Measurements from ENCODE around the gene METTL13.

METTL13 gene

GRCh38 chr1:171772312-171772711, 9.1 kb upstream of the METTL13 start:
- no peak overlapping the region for H3K4me3 ChIP-seq (ENCODE audit: low read length)
- H3K9ac ChIP-seq (ENCODE audit: low read depth, low read length), result no peak overlapping the region
- no peaks in the 10 kb centered on the region for H3K36me3 ChIP-seq (ENCODE audit: insufficient read depth, low read length)
- H3K4me1 ChIP-seq (ENCODE audit: control insufficient read depth, insufficient read depth, low read length), result no peaks in the 10 kb centered on the region
- H3K4me2 ChIP-seq (ENCODE audit: low read length), result no peak overlapping the region
- H3K9me3 ChIP-seq (replicated peaks; ENCODE audit: low read length), result no peaks in the 10 kb centered on the region
- peaks cover 18% of the 10 kb centered on the region for H3K27me3 ChIP-seq (ENCODE audit: control insufficient read depth, insufficient read depth, low read length)

GRCh38 chr1:171780583-171781175, 781 bp upstream of the METTL13 start:
- Histone ChIP-seq H3K4me1 (ENCODE audit: control insufficient read depth, insufficient read depth, low read length) (peaks cover 29% of the 10 kb centered on the region), H3K9ac (ENCODE audit: low read depth, low read length) (peak overlapping the region; percentile 80), H3K27me3 (ENCODE audit: control insufficient read depth, insufficient read depth, low read length) (peaks cover 2% of the 10 kb centered on the region), H3K9me3 (replicated peaks; ENCODE audit: low read length) (no peaks in the 10 kb centered on the region), H3K4me2 (ENCODE audit: low read length) (peak overlapping the region; percentile 96), H3K36me3 (ENCODE audit: insufficient read depth, low read length) (peaks cover 13% of the 10 kb centered on the region), H3K4me3 (ENCODE audit: low read length) (peak overlapping the region; percentile 74)

DNA sequence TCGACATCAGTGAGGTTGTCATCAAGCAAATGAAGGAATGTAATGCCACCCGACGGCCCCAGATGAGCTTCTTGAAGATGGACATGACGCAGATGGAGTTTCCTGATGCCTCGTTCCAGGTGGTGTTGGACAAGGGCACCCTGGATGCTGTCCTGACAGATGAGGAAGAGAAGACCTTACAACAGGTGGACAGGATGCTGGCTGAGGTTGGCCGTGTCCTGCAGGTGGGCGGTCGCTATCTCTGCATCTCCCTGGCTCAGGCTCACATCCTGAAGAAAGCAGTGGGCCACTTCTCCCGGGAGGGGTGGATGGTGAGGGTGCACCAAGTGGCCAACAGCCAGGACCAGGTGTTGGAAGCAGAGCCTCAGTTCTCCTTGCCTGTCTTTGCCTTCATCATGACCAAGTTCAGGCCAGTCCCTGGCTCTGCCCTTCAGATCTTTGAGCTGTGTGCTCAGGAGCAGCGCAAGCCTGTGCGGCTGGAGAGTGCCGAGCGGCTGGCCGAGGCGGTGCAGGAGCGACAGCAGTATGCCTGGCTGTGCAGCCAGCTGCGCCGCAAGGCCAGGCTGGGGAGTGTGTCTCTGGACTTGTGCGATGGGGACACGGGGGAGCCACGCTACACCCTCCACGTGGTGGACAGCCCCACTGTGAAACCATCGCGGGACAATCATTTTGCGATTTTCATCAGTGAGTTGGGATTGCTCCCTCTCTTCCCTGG, 2.5 kb downstream of the METTL13 start:
- no peak overlapping the region for H3K4me2 ChIP-seq (ENCODE audit: low read length)
- H3K4me1 ChIP-seq (ENCODE audit: control insufficient read depth, insufficient read depth, low read length), result peaks cover 43% of the 10 kb centered on the region
- H3K27me3 ChIP-seq (ENCODE audit: control insufficient read depth, insufficient read depth, low read length), result no peaks in the 10 kb centered on the region
- no peak overlapping the region for H3K4me3 ChIP-seq (ENCODE audit: low read length)
- H3K9me3 ChIP-seq (replicated peaks; ENCODE audit: low read length), result no peaks in the 10 kb centered on the region
- H3K9ac ChIP-seq (ENCODE audit: low read depth, low read length), result no peak overlapping the region
- H3K36me3 ChIP-seq (ENCODE audit: insufficient read depth, low read length), result peaks cover 45% of the 10 kb centered on the region

DNA sequence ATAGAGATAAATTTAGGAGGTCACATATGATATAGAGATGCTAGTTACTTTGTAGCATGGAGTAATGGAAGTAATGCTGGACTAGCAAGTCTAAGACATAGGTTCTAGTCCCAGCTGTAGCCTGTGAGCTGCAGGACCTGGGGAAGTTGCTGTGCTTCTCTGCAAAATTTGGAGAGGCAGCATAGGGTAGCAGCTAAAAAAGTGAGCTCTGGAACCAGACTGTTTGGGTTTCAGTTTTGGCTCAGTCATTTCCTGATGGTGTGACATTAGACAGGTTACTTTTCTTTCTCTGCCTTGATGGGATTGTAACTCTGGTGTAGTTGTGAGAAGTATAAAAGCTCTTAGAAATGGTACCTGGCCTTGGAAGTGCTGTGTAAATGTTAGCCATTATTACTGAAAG, 3.3 kb downstream of the METTL13 start:
- no peak overlapping the region for H3K9ac ChIP-seq (ENCODE audit: low read depth, low read length)
- H3K4me3 ChIP-seq (ENCODE audit: low read length), result no peak overlapping the region
- H3K4me2 ChIP-seq (ENCODE audit: low read length), result peak overlapping the region; percentile 66
- peaks cover 50% of the 10 kb centered on the region for H3K36me3 ChIP-seq (ENCODE audit: insufficient read depth, low read length)
- peaks cover 45% of the 10 kb centered on the region for H3K4me1 ChIP-seq (ENCODE audit: control insufficient read depth, insufficient read depth, low read length)
- H3K9me3 ChIP-seq (replicated peaks; ENCODE audit: low read length), result no peaks in the 10 kb centered on the region
- no peaks in the 10 kb centered on the region for H3K27me3 ChIP-seq (ENCODE audit: control insufficient read depth, insufficient read depth, low read length)

GRCh38 chr1:171785766-171786165, 4.3 kb downstream of the METTL13 start:
- Histone ChIP-seq H3K4me2 (ENCODE audit: low read length) (peak overlapping the region; percentile 66), H3K27me3 (ENCODE audit: control insufficient read depth, insufficient read depth, low read length) (no peaks in the 10 kb centered on the region), H3K9me3 (replicated peaks; ENCODE audit: low read length) (no peaks in the 10 kb centered on the region), H3K36me3 (ENCODE audit: insufficient read depth, low read length) (peaks cover 60% of the 10 kb centered on the region), H3K4me3 (ENCODE audit: low read length) (no peak overlapping the region), H3K9ac (ENCODE audit: low read depth, low read length) (no peak overlapping the region), H3K4me1 (ENCODE audit: control insufficient read depth, insufficient read depth, low read length) (peaks cover 40% of the 10 kb centered on the region)

DNA sequence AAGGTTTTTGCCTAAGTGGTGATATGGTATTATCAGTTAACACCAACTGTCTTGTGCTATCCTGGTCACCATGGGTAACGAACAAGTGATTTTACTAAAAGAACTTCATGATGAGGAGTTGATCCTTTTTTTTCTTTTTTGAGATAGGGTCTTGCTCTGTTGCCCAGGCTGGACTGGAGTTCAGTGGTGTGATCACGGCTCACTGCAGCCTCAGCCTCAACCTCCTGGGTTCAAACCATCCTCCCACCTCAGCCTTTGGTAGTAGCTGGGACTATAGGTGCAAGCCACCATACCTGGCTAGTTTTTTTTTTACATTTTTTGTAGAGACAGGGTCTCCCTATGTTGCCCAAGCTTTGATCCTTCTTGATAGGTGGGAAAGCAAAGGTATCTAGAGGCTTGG, 5.1 kb downstream of the METTL13 start:
- Histone ChIP-seq H3K4me3 (ENCODE audit: low read length) (no peak overlapping the region), H3K9ac (ENCODE audit: low read depth, low read length) (no peak overlapping the region), H3K27me3 (ENCODE audit: control insufficient read depth, insufficient read depth, low read length) (no peaks in the 10 kb centered on the region), H3K9me3 (replicated peaks; ENCODE audit: low read length) (no peaks in the 10 kb centered on the region), H3K36me3 (ENCODE audit: insufficient read depth, low read length) (peaks cover 66% of the 10 kb centered on the region), H3K4me1 (ENCODE audit: control insufficient read depth, insufficient read depth, low read length) (peaks cover 38% of the 10 kb centered on the region), H3K4me2 (ENCODE audit: low read length) (no peak overlapping the region)

- Histone ChIP-seq H3K4me3 (ENCODE audit: low read length) (no peak overlapping the region), H3K4me1 (ENCODE audit: control insufficient read depth, insufficient read depth, low read length) (peaks cover 35% of the 10 kb centered on the region), H3K9ac (ENCODE audit: low read depth, low read length) (no peak overlapping the region), H3K36me3 (ENCODE audit: insufficient read depth, low read length) (peaks cover 70% of the 10 kb centered on the region), H3K4me2 (ENCODE audit: low read length) (no peak overlapping the region), H3K9me3 (replicated peaks; ENCODE audit: low read length) (no peaks in the 10 kb centered on the region), H3K27me3 (ENCODE audit: control insufficient read depth, insufficient read depth, low read length) (no peaks in the 10 kb centered on the region)
These were observed 6.4 kb downstream of the METTL13 start for GRCh38 chr1:171787686-171788480.

DNA sequence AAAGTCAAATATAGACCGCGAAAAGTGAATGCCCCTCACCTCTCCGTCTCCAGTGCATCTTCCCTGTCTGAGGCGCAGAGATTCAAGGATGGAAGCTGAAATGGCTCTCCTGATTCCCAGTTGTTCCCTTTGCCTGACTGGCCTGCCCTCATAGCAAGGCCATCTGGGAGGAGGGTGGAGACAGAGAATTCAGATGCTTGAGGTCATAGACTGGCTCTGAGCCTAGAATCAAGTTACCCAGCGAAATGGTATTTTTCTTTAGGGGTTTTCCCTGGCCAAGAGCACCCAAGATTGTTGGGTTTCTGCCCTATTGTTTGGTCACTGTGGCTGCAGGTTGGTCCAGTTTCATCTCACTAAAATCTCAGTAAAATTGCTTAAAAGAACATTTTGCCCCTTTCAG, 7.2 kb downstream of the METTL13 start:
- peaks cover 36% of the 10 kb centered on the region for H3K4me1 ChIP-seq (ENCODE audit: control insufficient read depth, insufficient read depth, low read length)
- H3K9ac ChIP-seq (ENCODE audit: low read depth, low read length), result peak overlapping the region; percentile 29
- H3K4me2 ChIP-seq (ENCODE audit: low read length), result peak overlapping the region; percentile 21
- no peak overlapping the region for H3K4me3 ChIP-seq (ENCODE audit: low read length)
- H3K9me3 ChIP-seq (replicated peaks; ENCODE audit: low read length), result no peaks in the 10 kb centered on the region
- H3K36me3 ChIP-seq (ENCODE audit: insufficient read depth, low read length), result peaks cover 68% of the 10 kb centered on the region
- no peaks in the 10 kb centered on the region for H3K27me3 ChIP-seq (ENCODE audit: control insufficient read depth, insufficient read depth, low read length)

DNA sequence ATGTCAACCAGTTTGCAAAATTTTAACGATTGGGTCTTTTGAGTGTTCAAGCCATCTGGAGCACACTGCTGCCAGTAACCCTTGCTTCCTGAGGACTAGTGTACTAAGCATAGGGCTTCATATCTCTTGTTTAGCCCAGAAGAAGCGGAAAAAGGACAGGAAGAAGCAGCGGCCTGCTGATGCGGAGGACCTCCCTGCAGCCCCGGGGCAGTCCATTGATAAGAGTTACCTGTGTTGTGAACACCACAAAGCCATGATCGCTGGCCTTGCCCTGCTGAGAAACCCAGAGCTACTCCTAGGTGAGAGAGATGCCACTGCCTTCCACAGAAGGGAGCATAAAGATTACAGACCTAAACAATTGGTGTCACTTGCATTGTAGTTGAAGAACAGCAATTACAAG, 8.9 kb downstream of the METTL13 start:
- H3K9ac ChIP-seq (ENCODE audit: low read depth, low read length), result no peak overlapping the region
- peaks cover 66% of the 10 kb centered on the region for H3K36me3 ChIP-seq (ENCODE audit: insufficient read depth, low read length)
- H3K4me1 ChIP-seq (ENCODE audit: control insufficient read depth, insufficient read depth, low read length), result peaks cover 44% of the 10 kb centered on the region

GRCh38 chr1:171792656-171793369, 11.4 kb downstream of the METTL13 start:
- Histone ChIP-seq H3K9me3 (replicated peaks; ENCODE audit: low read length) (no peaks in the 10 kb centered on the region), H3K36me3 (ENCODE audit: insufficient read depth, low read length) (peaks cover 65% of the 10 kb centered on the region), H3K4me1 (ENCODE audit: control insufficient read depth, insufficient read depth, low read length) (peaks cover 31% of the 10 kb centered on the region), H3K4me3 (ENCODE audit: low read length) (no peak overlapping the region), H3K27me3 (ENCODE audit: control insufficient read depth, insufficient read depth, low read length) (no peaks in the 10 kb centered on the region), H3K4me2 (ENCODE audit: low read length) (no peak overlapping the region), H3K9ac (ENCODE audit: low read depth, low read length) (no peak overlapping the region)

More for the DNA sequence above, 8.9 kb downstream of the METTL13 start:
- H3K27me3 ChIP-seq (ENCODE audit: control insufficient read depth, insufficient read depth, low read length), result no peaks in the 10 kb centered on the region
- no peaks in the 10 kb centered on the region for H3K9me3 ChIP-seq (replicated peaks; ENCODE audit: low read length)
- no peak overlapping the region for H3K4me3 ChIP-seq (ENCODE audit: low read length)
- H3K4me2 ChIP-seq (ENCODE audit: low read length), result no peak overlapping the region

DNA sequence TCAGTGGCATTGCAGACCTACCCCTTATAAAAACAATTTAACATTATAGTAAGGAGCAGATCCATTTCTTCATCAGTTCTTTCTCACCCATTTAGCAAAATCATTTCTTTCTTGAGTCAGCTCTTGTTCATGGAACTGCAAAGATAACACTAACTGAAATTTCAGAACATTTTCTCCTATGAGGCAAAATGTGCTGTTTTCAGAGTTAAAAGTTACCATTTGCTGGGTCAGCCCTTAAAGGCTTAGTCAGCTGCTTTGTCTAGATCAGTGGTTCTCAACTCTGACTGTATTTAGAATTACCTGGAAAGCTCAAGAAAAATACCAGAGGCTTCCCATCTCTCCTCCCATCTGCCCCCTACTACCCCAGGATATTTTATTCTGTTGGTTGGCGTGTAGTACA, 12.2 kb downstream of the METTL13 start:
- Histone ChIP-seq H3K9me3 (replicated peaks; ENCODE audit: low read length) (no peaks in the 10 kb centered on the region), H3K36me3 (ENCODE audit: insufficient read depth, low read length) (peaks cover 57% of the 10 kb centered on the region), H3K9ac (ENCODE audit: low read depth, low read length) (peak overlapping the region; percentile 51), H3K4me3 (ENCODE audit: low read length) (peak overlapping the region; percentile 23), H3K4me1 (ENCODE audit: control insufficient read depth, insufficient read depth, low read length) (peaks cover 28% of the 10 kb centered on the region), H3K4me2 (ENCODE audit: low read length) (peak overlapping the region; percentile 53), H3K27me3 (ENCODE audit: control insufficient read depth, insufficient read depth, low read length) (no peaks in the 10 kb centered on the region)
